K562 (cell line): ENCODE data around the gene CTNNB1. TPM values are rescaled to one million over a fixed set of nuclear protein-coding genes. Genes with fewer than 3 reads are reported as not detected.
A peak's percentile ranks its signal among the peaks of the same experiment; 100 is the strongest.

Source experiments
- ARID1B ChIP-seq: fragments of 450-650 bp; IDR thresholded peaks from 2 replicates; pipeline ENCODE4 v1.6.1; 2016; ENCODE audit warnings: antibody characterized with exemption, mild to moderate bottlenecking, inconsistent platforms
- FOXO4 ChIP-seq: fragments of 450-650 bp; formaldehyde crosslinking; IDR thresholded peaks from 2 replicates; pipeline ENCODE4 v1.4.0; 2020; ENCODE audit warnings: mild to moderate bottlenecking, moderate library complexity
- MEF2D ChIP-seq: conservative IDR thresholded peaks from 2 replicates; pipeline ENCODE4 v1.6.1; 2016; ENCODE audit warnings: low read depth, missing genetic modification characterization, missing compliant biosample characterization
- RNF219 ChIP-seq: fragments of 250-450 bp; sonication (Bioruptor Pico); IDR thresholded peaks from 2 replicates; pipeline ENCODE4 v1.5.0; 2022; ENCODE audit warnings: mild to moderate bottlenecking
- SIRT6 ChIP-seq: IDR thresholded peaks from one replicate; pipeline ENCODE4 v1.6.1; 2012; ENCODE audit warnings: low read depth, mild to moderate bottlenecking, control low read depth, inconsistent platforms, low read length, moderate library complexity
- XRCC3 ChIP-seq: fragments of 450-650 bp; IDR thresholded peaks from 2 replicates; pipeline ENCODE4 v1.6.1; 2017; ENCODE audit warnings: mild to moderate bottlenecking, moderate library complexity
- ZC3H4 ChIP-seq: sonication (generic); formaldehyde crosslinking; IDR thresholded peaks from 2 replicates; pipeline ENCODE4 v1.9.0; 2021; ENCODE audit warnings: missing genetic modification reagents, borderline replicate concordance
- polyA plus RNA-seq, 8 experiments: library from polyadenylated mRNA; depleted of rRNA in 4 of 8; stranded (reverse) in 5 of 8; unstranded in 3 of 8; fragments of >200 nt; fragmentation: Nextera tagmentation in 2 of 8; fragmentation: Illumina TruSeq in 1 of 8; extraction: Ambion mirVana in 2 of 8; extraction: Trizol in 1 of 8; gene quantifications; 2 replicates each; pipeline versions ENCODE4 v1.2.1 to v1.2.3, GENCODE V29; 2011 to 2014; ENCODE audit warnings: inconsistent platforms in 1 of 8, missing spikeins in 1 of 8
- total RNA-seq, 7 experiments: library from RNA; depleted of rRNA in 6 of 7; stranded (reverse); fragments of >200 nt in 6 of 7; fragmentation: Illumina TruSeq in 2 of 7; extraction: Trizol in 2 of 7; gene quantifications; 2 replicates each; pipeline versions ENCODE4 v1.2.1 to v1.2.3, GENCODE V29; 2011 to 2021; ENCODE audit warnings: low replicate concordance in 1 of 7
- TF ChIP-seq, protein P1 (sequence below): sonication (generic); formaldehyde crosslinking; IDR thresholded peaks from 2 replicates; pipeline ENCODE4 v1.8.1; 2023; ENCODE audit warnings: mild to moderate bottlenecking, missing genetic modification reagents

Gene CTNNB1
- total and polyA plus RNA-seq, 9 of the 15 experiments (the other 6 are each of a cell fraction or from before 2014, with no cell fraction given), result 44.3 to 193 (median 154) TPM

GRCh38 chr3:41199866-41200668 is 762 bp downstream of the CTNNB1 start (continued):
- TF ChIP-seq RNF219 (no peak), XRCC3 (no peak), FOXO4 (CRISPR knock-in tag) (no peak), ARID1B (0 out of 2 replicates have a peak, but pooled peaks have one; percentile 2), SIRT6 (no peak), MEF2D (no peak), ZC3H4 (CRISPR knock-in tag) (0 out of 2 replicates have a peak, but pooled peaks have one; percentile 5)
- TF ChIP-seq, protein P1, sequence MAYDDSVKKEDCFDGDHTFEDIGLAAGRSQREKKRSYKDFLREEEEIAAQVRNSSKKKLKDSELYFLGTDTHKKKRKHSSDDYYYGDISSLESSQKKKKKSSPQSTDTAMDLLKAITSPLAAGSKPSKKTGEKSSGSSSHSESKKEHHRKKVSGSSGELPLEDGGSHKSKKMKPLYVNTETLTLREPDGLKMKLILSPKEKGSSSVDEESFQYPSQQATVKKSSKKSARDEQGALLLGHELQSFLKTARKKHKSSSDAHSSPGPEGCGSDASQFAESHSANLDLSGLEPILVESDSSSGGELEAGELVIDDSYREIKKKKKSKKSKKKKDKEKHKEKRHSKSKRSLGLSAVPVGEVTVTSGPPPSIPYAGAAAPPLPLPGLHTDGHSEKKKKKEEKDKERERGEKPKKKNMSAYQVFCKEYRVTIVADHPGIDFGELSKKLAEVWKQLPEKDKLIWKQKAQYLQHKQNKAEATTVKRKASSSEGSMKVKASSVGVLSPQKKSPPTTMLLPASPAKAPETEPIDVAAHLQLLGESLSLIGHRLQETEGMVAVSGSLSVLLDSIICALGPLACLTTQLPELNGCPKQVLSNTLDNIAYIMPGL (CRISPR knock-in tag), result no peak
